B cell (primary cell): Measurements from ENCODE around the gene MYO19. TPM values are rescaled to one million over a fixed set of nuclear protein-coding genes. Genes with fewer than 3 reads are reported as not detected.
A peak's percentile ranks its signal among the peaks of the same experiment; 100 is the strongest.

Source experiments
- ATAC-seq: fragments of 200-7000 bp; cut with Tn5 transposase; one replicate; pipeline ENCODE4 v1.10.0; 2021; ENCODE audit warnings: low read depth, mild to moderate bottlenecking, moderate number of reproducible peaks, moderate library complexity
- CTCF ChIA-PET: fragments of 350-600 bp; sonication (Branson Sonifier 250); formaldehyde crosslinking; loops from one replicate; lab custom pipeline; 2021; ENCODE audit warnings: antibody characterized with exemption, inconsistent platforms; lab: Charles Lee
- POLR2A ChIA-PET: fragments of 350-600 bp; sonication (Branson Sonifier 250); formaldehyde crosslinking; loops from one replicate; lab custom pipeline; 2021; ENCODE audit warnings: antibody characterized with exemption; lab: Charles Lee
- DNase-seq: peaks from one replicate; pipeline ENCODE4 v3.0.0; 2013
- H2AFZ ChIP-seq: 2 replicates; pipeline ENCODE4 v1.6.1; 2012; ENCODE audit warnings: mild to moderate bottlenecking, low read depth, low read length; ENCODE audit not compliant: insufficient read depth, poor library complexity, severe bottlenecking
- H3K27ac ChIP-seq, 2 donors: 1 replicate in 1 of 2; 2 replicates in 1 of 2; pipeline ENCODE4 v1.5.1; 2012 to 2013; ENCODE audit warnings: low read length in 2 of 2, mild to moderate bottlenecking in 2 of 2, moderate library complexity in 1 of 2
- H3K27me3 ChIP-seq, 4 experiments: fragments of 200-600 bp in 1 of 4; sonication (generic) in 1 of 4; replicated peaks in 1 of 4; 1 replicate in 2 of 4; 2 replicates in 2 of 4; pipeline versions ENCODE4 v1.6.1 to v1.7.0; 2013 to 2016; ENCODE audit warnings: low read length in 3 of 4, mild to moderate bottlenecking in 2 of 4, mixed read lengths in 1 of 4, moderate library complexity in 1 of 4; ENCODE audit not compliant: insufficient read depth in 4 of 4, control insufficient read depth in 3 of 4; ENCODE audit errors: control extremely low read depth in 1 of 4
- H3K36me3 ChIP-seq, 2 experiments: replicated peaks in 1 of 2; 1 replicate in 1 of 2; 2 replicates in 1 of 2; pipeline versions ENCODE4 v1.6.1 to v1.7.1; 2013; ENCODE audit warnings: low read length in 1 of 2; ENCODE audit not compliant: insufficient read depth in 2 of 2, control insufficient read depth in 1 of 2; ENCODE audit errors: control extremely low read depth in 1 of 2, extremely low read depth in 1 of 2
- H3K4me1 ChIP-seq, 2 donors: fragments of 200-600 bp in 1 of 2; sonication (generic) in 1 of 2; 1 replicate in 1 of 2; 2 replicates in 1 of 2; pipeline versions ENCODE4 v1.5.1 to v1.6.1; 2013 to 2017; ENCODE audit warnings: low read length in 2 of 2; ENCODE audit not compliant: control insufficient read depth in 2 of 2, insufficient read depth in 2 of 2
- H3K4me2 ChIP-seq: replicated peaks from 2 replicates; pipeline ENCODE3; 2012; ENCODE audit warnings: mild to moderate bottlenecking, low read depth, low read length; ENCODE audit not compliant: poor library complexity, severe bottlenecking
- H3K4me3 ChIP-seq, 5 experiments: fragments of 200-600 bp in 1 of 5; sonication (generic) in 1 of 5; 1 replicate in 3 of 5; 2 replicates in 2 of 5; pipeline versions ENCODE4 v1.5.1 to v1.7.0; 2011 to 2016; ENCODE audit warnings: low read length in 4 of 5, mild to moderate bottlenecking in 4 of 5, low read depth in 2 of 5, control low read depth in 1 of 5, moderate library complexity in 1 of 5; ENCODE audit not compliant: insufficient read depth in 1 of 5; ENCODE audit errors: control extremely low read depth in 1 of 5, extremely low read depth in 1 of 5
- H3K79me2 ChIP-seq: fragments of 200-600 bp; sonication (generic); one replicate; pipeline ENCODE4 v1.6.0; 2016; ENCODE audit warnings: low read length; ENCODE audit not compliant: control insufficient read depth, insufficient read depth
- H3K9ac ChIP-seq: fragments of 200-600 bp; sonication (generic); 2 replicates; pipeline ENCODE4 v1.6.1; 2017; ENCODE audit warnings: mild to moderate bottlenecking, low read length, moderate library complexity
- H3K9me3 ChIP-seq, 3 donors: one replicate each; pipeline versions ENCODE4 v1.6.1 to v1.7.1; 2013; ENCODE audit warnings: low read length in 2 of 3; ENCODE audit not compliant: control insufficient read depth in 2 of 3, insufficient read depth in 1 of 3; ENCODE audit errors: control extremely low read depth in 1 of 3
- H4K20me1 ChIP-seq: 2 replicates; pipeline ENCODE4 v1.6.0; 2012; ENCODE audit warnings: mild to moderate bottlenecking, low read length; ENCODE audit not compliant: insufficient read depth, control insufficient read depth, poor library complexity, severe bottlenecking
- H3K27ac Mint-ChIP-seq: one replicate; pipeline ENCODE4 v1.8.0; 2021; ENCODE audit warnings: mixed read lengths
- H3K27me3 Mint-ChIP-seq: one replicate; pipeline ENCODE4 v1.8.0; 2021; ENCODE audit warnings: mixed read lengths
- H3K4me1 Mint-ChIP-seq: one replicate; pipeline ENCODE4 v1.8.0; 2021; ENCODE audit warnings: mixed read lengths
- H3K4me3 Mint-ChIP-seq: one replicate; pipeline ENCODE4 v1.8.0; 2021; ENCODE audit warnings: mixed read lengths
- H3K9me3 Mint-ChIP-seq: one replicate; pipeline ENCODE4 v1.8.0; 2022; ENCODE audit warnings: mixed read lengths; ENCODE audit not compliant: insufficient read depth
- EZH2 ChIP-seq: IDR thresholded peaks from 2 replicates; pipeline ENCODE4 v1.6.1; 2012; ENCODE audit warnings: borderline replicate concordance, low read depth, mild to moderate bottlenecking, moderate library complexity, low read length; ENCODE audit not compliant: insufficient read depth, poor library complexity, severe bottlenecking
- WGBS: methylation state at CpG from one replicate; pipeline ENCODE4 v1.1.5; 2013; ENCODE audit warnings: missing lambda C conversion rate; ENCODE audit not compliant: insufficient coverage; 5-methylcytosine and 5-hydroxymethylcytosine counted together
- intact Hi-C: fragments of 100-400 bp; cut with micrococcal nuclease; formaldehyde crosslinking; loops from one replicate; pipeline ENCODE4 v1.10.0; 2022
- polyA plus RNA-seq: library from polyadenylated mRNA; depleted of rRNA; stranded (reverse); fragments of >200 nt; gene quantifications from 2 replicates; pipeline ENCODE4 v1.2.3, GENCODE V29; 2012
- total RNA-seq, 2 donors: library from RNA; stranded (reverse); fragments of 120-200 nt in 1 of 2; gene quantifications; 1 replicate in 1 of 2; 2 replicates in 1 of 2; pipeline versions ENCODE4 v1.2.3 to v1.2.4, GENCODE V29; 2013 to 2022
- TF ChIP-seq, protein P1 (sequence below): fragments of 200-600 bp; IDR thresholded peaks from one replicate; pipeline ENCODE4 v1.8.0; 2022; ENCODE audit warnings: antibody characterized with exemption, mild to moderate bottlenecking

MYO19 gene
- total and polyA plus RNA-seq, 2 donors (not counting 1 experiment from before 2014, with no cell fraction given) = 65.7 to 88.7 TPM

DNA sequence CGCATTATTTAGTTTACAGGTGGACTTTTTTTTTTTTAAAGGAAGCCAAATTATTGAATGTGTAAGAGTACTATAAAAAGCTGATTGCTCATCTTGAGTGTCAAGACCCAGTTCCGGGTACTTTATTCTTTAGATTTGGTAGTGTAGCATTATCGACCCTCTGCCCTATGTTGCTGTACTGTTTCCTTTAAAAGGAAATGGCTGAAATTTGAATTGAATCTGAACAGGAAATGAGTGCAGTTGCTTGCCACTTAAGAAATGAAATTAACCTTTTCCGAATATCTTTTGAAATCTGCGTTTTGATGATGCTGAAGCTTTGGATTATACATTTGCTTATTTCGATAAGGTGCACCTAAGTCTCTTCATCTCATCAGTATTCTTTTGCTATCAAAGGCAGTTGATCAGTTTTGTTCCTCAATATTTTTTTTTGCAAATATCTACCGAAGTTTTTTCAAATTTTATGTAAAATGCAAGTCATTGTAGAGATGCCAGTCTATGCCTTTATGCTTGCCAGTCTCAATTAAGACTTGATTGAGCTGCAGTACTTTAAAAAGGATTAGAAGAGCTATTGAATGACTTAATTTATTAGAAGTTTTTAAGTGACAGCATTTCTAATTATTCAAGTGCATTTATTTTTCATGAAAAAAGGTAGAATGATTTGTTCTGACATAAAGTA is 11.9 kb upstream of the MYO19 start:
- intact Hi-C loops = loop anchor here (5.0 to 10.0 kb wide), 3 partner anchors 401 to 1202 kb away; partner anchors contain the start of gene AATF
- peak overlapping the region; percentile 100 for H3K9ac ChIP-seq
- H3K4me2 ChIP-seq = peak overlapping the region; percentile 93
- H3K27ac ChIP-seq = peak overlapping the region; percentile 96 to 100
- no peaks in the 10 kb centered on the region for H3K9me3 ChIP-seq
- H3K4me1 ChIP-seq = peaks cover 50 to 55% of the 10 kb centered on the region in 2 donors
- peaks cover 62% of the 10 kb centered on the region for H4K20me1 ChIP-seq
- Mint-ChIP-seq H3K4me1 (peaks cover 53% of the 10 kb centered on the region), H3K27ac (peak overlapping the region; percentile 98), H3K9me3 (no peaks in the 10 kb centered on the region), H3K4me3 (peak overlapping the region; percentile 96), H3K27me3 (no peaks in the 10 kb centered on the region)
- H3K27me3 ChIP-seq = no peaks in the 10 kb centered on the region
- H3K36me3 ChIP-seq = peaks cover 0 to 6% of the 10 kb centered on the region in 2 experiments
- ChIA-PET POLR2A (interaction anchor here (3.5 kb wide), 1 partner anchor 12 kb away, joined by 57 read pairs; the partner anchor contains the start of genes MYO19 and PIGW), CTCF (interaction anchor here (1.5 to 5.0 kb wide), 3 partner anchors 12 to 55 kb away, joined by 4 to 34 read pairs (median 5); partner anchors contain the start of genes MRM1, MYO19 and PIGW)
- H3K79me2 ChIP-seq = peaks cover 75% of the 10 kb centered on the region
- 13% methylated on average over 3 of the region's 7 CpGs for WGBS
- ATAC-seq (no peak), DNase-seq (no peak)
- peak overlapping the region; percentile 74 to 94 (median 92) for H3K4me3 ChIP-seq
- no peak overlapping the region for H2AFZ ChIP-seq
- TF ChIP-seq, protein P1, sequence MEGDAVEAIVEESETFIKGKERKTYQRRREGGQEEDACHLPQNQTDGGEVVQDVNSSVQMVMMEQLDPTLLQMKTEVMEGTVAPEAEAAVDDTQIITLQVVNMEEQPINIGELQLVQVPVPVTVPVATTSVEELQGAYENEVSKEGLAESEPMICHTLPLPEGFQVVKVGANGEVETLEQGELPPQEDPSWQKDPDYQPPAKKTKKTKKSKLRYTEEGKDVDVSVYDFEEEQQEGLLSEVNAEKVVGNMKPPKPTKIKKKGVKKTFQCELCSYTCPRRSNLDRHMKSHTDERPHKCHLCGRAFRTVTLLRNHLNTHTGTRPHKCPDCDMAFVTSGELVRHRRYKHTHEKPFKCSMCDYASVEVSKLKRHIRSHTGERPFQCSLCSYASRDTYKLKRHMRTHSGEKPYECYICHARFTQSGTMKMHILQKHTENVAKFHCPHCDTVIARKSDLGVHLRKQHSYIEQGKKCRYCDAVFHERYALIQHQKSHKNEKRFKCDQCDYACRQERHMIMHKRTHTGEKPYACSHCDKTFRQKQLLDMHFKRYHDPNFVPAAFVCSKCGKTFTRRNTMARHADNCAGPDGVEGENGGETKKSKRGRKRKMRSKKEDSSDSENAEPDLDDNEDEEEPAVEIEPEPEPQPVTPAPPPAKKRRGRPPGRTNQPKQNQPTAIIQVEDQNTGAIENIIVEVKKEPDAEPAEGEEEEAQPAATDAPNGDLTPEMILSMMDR = no peak
- TF ChIP-seq EZH2 = no peak
